H9 (cell line): ENCODE measurements around the gene APOL4. TPM values are rescaled to one million over a fixed set of nuclear protein-coding genes. Genes with fewer than 3 reads are reported as not detected.

Experiments used
- DNase-seq: peaks from one replicate; pipeline ENCODE4 v3.0.0-alpha.2; 2017
- H2AFZ ChIP-seq: one replicate; pipeline ENCODE4 v1.6.1; 2013; ENCODE audit warnings: mild to moderate bottlenecking, low read length, control low read depth, moderate library complexity
- H2AK5ac ChIP-seq: 2 replicates; pipeline ENCODE4 v1.6.1; 2013; ENCODE audit warnings: low read length, control low read depth, mixed read lengths; ENCODE audit not compliant: insufficient read length
- H2BK120ac ChIP-seq: one replicate; pipeline ENCODE4 v1.6.1; 2013; ENCODE audit warnings: low read depth, mild to moderate bottlenecking, low read length, control low read depth, inconsistent platforms; ENCODE audit not compliant: poor library complexity, severe bottlenecking
- H2BK12ac ChIP-seq: 2 replicates; pipeline ENCODE4 v1.6.1; 2013; ENCODE audit warnings: low read length, control low read depth, mixed read lengths, low read depth; ENCODE audit not compliant: insufficient read length
- H2BK15ac ChIP-seq: 2 replicates; pipeline ENCODE4 v1.6.1; 2013; ENCODE audit warnings: low read depth, low read length, control low read depth
- H2BK20ac ChIP-seq: one replicate; pipeline ENCODE4 v1.6.1; 2013; ENCODE audit warnings: low read depth, mild to moderate bottlenecking, low read length, control low read depth, inconsistent platforms; ENCODE audit not compliant: poor library complexity, severe bottlenecking
- H2BK5ac ChIP-seq: 2 replicates; pipeline ENCODE4 v1.6.1; 2013; ENCODE audit warnings: low read length, control low read depth, mixed read lengths; ENCODE audit not compliant: insufficient read length
- H3K14ac ChIP-seq: 2 replicates; pipeline ENCODE4 v1.6.1; 2013; ENCODE audit warnings: low read length, control low read depth; ENCODE audit not compliant: insufficient read depth
- H3K18ac ChIP-seq: 2 replicates; pipeline ENCODE4 v1.6.1; 2013; ENCODE audit warnings: low read depth, mild to moderate bottlenecking, mixed read lengths, low read length, control low read depth; ENCODE audit not compliant: insufficient read length
- H3K23ac ChIP-seq: 2 replicates; pipeline ENCODE4 v1.6.1; 2013; ENCODE audit warnings: low read length, control low read depth, mixed read lengths, low read depth; ENCODE audit not compliant: insufficient read length
- H3K23me2 ChIP-seq: 2 replicates; pipeline ENCODE4 v1.6.1; 2013; ENCODE audit warnings: low read depth, mild to moderate bottlenecking, mixed read lengths, low read length, control low read depth; ENCODE audit not compliant: insufficient read length, poor library complexity, severe bottlenecking
- H3K27ac ChIP-seq: 2 replicates; pipeline ENCODE4 v1.5.1; 2013; ENCODE audit warnings: low read length, control low read depth, mixed read lengths, low read depth; ENCODE audit not compliant: insufficient read length
- H3K27me3 ChIP-seq: 2 replicates; pipeline ENCODE4 v1.6.1; 2013; ENCODE audit warnings: low read length, control low read depth, inconsistent platforms; ENCODE audit not compliant: insufficient read depth
- H3K4ac ChIP-seq: 2 replicates; pipeline ENCODE4 v1.6.1; 2013; ENCODE audit warnings: low read depth, mild to moderate bottlenecking, control low read depth, inconsistent platforms, low read length, moderate library complexity
- H3K4me1 ChIP-seq: 2 replicates; pipeline ENCODE4 v1.6.1; 2013; ENCODE audit warnings: low read length, control low read depth, inconsistent platforms; ENCODE audit not compliant: insufficient read depth
- H3K4me2 ChIP-seq: 2 replicates; pipeline ENCODE4 v1.6.1; 2013; ENCODE audit warnings: low read length, control low read depth, mixed read lengths; ENCODE audit not compliant: insufficient read length, insufficient read depth
- H3K56ac ChIP-seq: 2 replicates; pipeline ENCODE4 v1.6.1; 2013; ENCODE audit warnings: low read depth, mild to moderate bottlenecking, mixed read lengths, low read length, control low read depth; ENCODE audit not compliant: insufficient read length
- H3K79me1 ChIP-seq: 2 replicates; pipeline ENCODE4 v1.6.1; 2013; ENCODE audit warnings: low read depth, mild to moderate bottlenecking, moderate library complexity, low read length, control low read depth, inconsistent platforms; ENCODE audit not compliant: insufficient read depth, poor library complexity, severe bottlenecking
- H3K79me2 ChIP-seq: 2 replicates; pipeline ENCODE4 v1.6.1; 2013; ENCODE audit warnings: low read length, control low read depth, inconsistent platforms; ENCODE audit not compliant: insufficient read depth
- H3K9ac ChIP-seq: 2 replicates; pipeline ENCODE4 v1.6.1; 2013; ENCODE audit warnings: low read length, control low read depth, mixed read lengths; ENCODE audit not compliant: insufficient read length; ENCODE audit errors: extremely low read depth
- H3K9me3 ChIP-seq: one replicate; pipeline ENCODE4 v1.6.1; 2013; ENCODE audit warnings: low read depth, low read length, inconsistent platforms; ENCODE audit not compliant: control insufficient read depth
- H3T11ph ChIP-seq: one replicate; pipeline ENCODE4 v1.6.1; 2013; ENCODE audit warnings: mild to moderate bottlenecking, low read length, control low read depth, inconsistent platforms
- H4K20me1 ChIP-seq: one replicate; pipeline ENCODE4 v1.6.1; 2013; ENCODE audit not compliant: control insufficient read depth, insufficient read length, insufficient read depth
- H4K5ac ChIP-seq: 2 replicates; pipeline ENCODE4 v1.6.1; 2013; ENCODE audit warnings: low read depth, mild to moderate bottlenecking, mixed read lengths, low read length, control low read depth; ENCODE audit not compliant: insufficient read length
- H4K8ac ChIP-seq: replicated peaks from 2 replicates; pipeline ENCODE4 v1.6.1; 2013; ENCODE audit warnings: low read length, control low read depth, mixed read lengths, low read depth; ENCODE audit not compliant: insufficient read length
- H4K91ac ChIP-seq: 2 replicates; pipeline ENCODE4 v1.6.1; 2013; ENCODE audit warnings: low read depth, mild to moderate bottlenecking, moderate library complexity, mixed read lengths, low read length, control low read depth; ENCODE audit not compliant: insufficient read length
- H3K27ac Mint-ChIP-seq, 3 experiments: 2 replicates in 2 of 3; 3 replicates in 1 of 3; pipeline ENCODE4 v1.8.0; 2020 to 2021; ENCODE audit warnings: mixed read lengths in 3 of 3, mild to moderate bottlenecking in 1 of 3, moderate library complexity in 1 of 3
- H3K27me3 Mint-ChIP-seq: 2 replicates; pipeline ENCODE4 v1.8.0; 2021; ENCODE audit warnings: low read depth, mild to moderate bottlenecking, moderate library complexity, mixed read lengths
- H3K36me3 Mint-ChIP-seq, 3 experiments: 2 replicates in 2 of 3; 3 replicates in 1 of 3; pipeline ENCODE4 v1.8.0; 2020 to 2021; ENCODE audit warnings: low read depth in 3 of 3, mixed read lengths in 3 of 3; ENCODE audit not compliant: insufficient read depth in 1 of 3
- H3K4me1 Mint-ChIP-seq, 2 experiments: 2 replicates each; pipeline ENCODE4 v1.8.0; 2020; ENCODE audit warnings: mixed read lengths in 2 of 2
- H3K4me3 Mint-ChIP-seq, 2 experiments: 2 replicates in 1 of 2; 3 replicates in 1 of 2; pipeline ENCODE4 v1.8.0; 2020 to 2021; ENCODE audit warnings: mild to moderate bottlenecking in 2 of 2, mixed read lengths in 2 of 2, moderate library complexity in 1 of 2
- H3K9me3 Mint-ChIP-seq, 2 experiments: 2 replicates in 1 of 2; 3 replicates in 1 of 2; pipeline ENCODE4 v1.8.0; 2020; ENCODE audit warnings: mild to moderate bottlenecking in 2 of 2, mixed read lengths in 2 of 2, moderate library complexity in 1 of 2
- CTCF ChIP-seq: fragments of 200-600 bp; sonication (generic); conservative IDR thresholded peaks from 3 replicates; pipeline ENCODE4 v1.8.0; 2021; ENCODE audit warnings: antibody characterized with exemption, mild to moderate bottlenecking
- WGBS: extraction: QIAGEN DNeasy Blood & Tissue Kit; methylation state at CpG from one replicate; pipeline ENCODE4 v1.1.7; 2013; ENCODE audit warnings: missing lambda C conversion rate, low lambda C conversion rate, mixed read lengths; ENCODE audit not compliant: insufficient read length; ENCODE audit errors: extremely low coverage; 5-methylcytosine and 5-hydroxymethylcytosine counted together
- total RNA-seq: library from RNA; stranded (reverse); gene quantifications from 2 replicates; pipeline ENCODE4 v1.2.1, GENCODE V29; 2021

APOL4 gene
- total RNA-seq, 1 experiment from 2014 or later, result not detected

GRCh38 chr22:36145881-36146280 lies 55.7 kb downstream of the APOL4 start:
- H3K9ac ChIP-seq, result no peak overlapping the region
- Mint-ChIP-seq H3K27me3 (peaks cover 4% of the 10 kb centered on the region; the same call in 1 of the 2 replicates), H3K4me3 (no peak overlapping the region), H3K36me3 (no peaks in the 10 kb centered on the region), H3K27ac (peak overlapping the region in 2 of 3 experiments; percentile 23 to 47; a peak in 2 of 7 replicates), H3K9me3 (no peaks in the 10 kb centered on the region), H3K4me1 (peaks cover 23 to 42% of the 10 kb centered on the region in 2 experiments)
- no peaks in the 10 kb centered on the region; the same call in 1 of the 2 replicates for H3K27me3 ChIP-seq
- no peak overlapping the region for H3K4me2 ChIP-seq
- H3K23ac ChIP-seq, result no peak overlapping the region
- no peak overlapping the region for H3K56ac ChIP-seq
- H3K18ac ChIP-seq, result no peak overlapping the region
- no peak for DNase-seq
- H3K27ac ChIP-seq, result no peak overlapping the region
- no peak overlapping the region for H2AFZ ChIP-seq
- H2AK5ac ChIP-seq, result no peak overlapping the region
- no peak overlapping the region for H4K8ac ChIP-seq
- H2BK20ac ChIP-seq, result no peak overlapping the region
- H3K9me3 ChIP-seq, result no peaks in the 10 kb centered on the region
- H2BK120ac ChIP-seq, result no peak overlapping the region
- no peak overlapping the region for H4K91ac ChIP-seq
- no peak overlapping the region for H3K4ac ChIP-seq
- no peak overlapping the region for H3T11ph ChIP-seq
- no peak overlapping the region for H4K5ac ChIP-seq
- H2BK12ac ChIP-seq, result no peak overlapping the region
- H3K79me2 ChIP-seq, result no peaks in the 10 kb centered on the region
- H2BK5ac ChIP-seq, result no peak overlapping the region
- no peak overlapping the region for H2BK15ac ChIP-seq
- H3K4me1 ChIP-seq, result peaks cover 10% of the 10 kb centered on the region; the same call in 1 of the 2 replicates
- H3K23me2 ChIP-seq, result no peaks in the 10 kb centered on the region
- H3K79me1 ChIP-seq, result no peaks in the 10 kb centered on the region
- no peak for TF ChIP-seq CTCF
- no peak overlapping the region for H3K14ac ChIP-seq
- peaks cover 3% of the 10 kb centered on the region for H4K20me1 ChIP-seq
- WGBS, result no CpG with 5 or more reads among the region's 4 CpGs
